Testis (tissue), 3 donors: ENCODE data around the gene NRG2. TPM values are rescaled to one million over a fixed set of nuclear protein-coding genes. Genes with fewer than 3 reads are reported as not detected.

Experiments used
- DNase-seq: peaks from one replicate; pipeline ENCODE4 v3.0.0-alpha.2; 2019
- H3K27ac ChIP-seq, 2 donors: fragments of 200-600 bp; sonication (generic); one replicate each; pipeline ENCODE4 v1.5.1; 2019
- H3K27me3 ChIP-seq: fragments of 200-600 bp; sonication (generic); one replicate; pipeline ENCODE4 v1.5.1; 2019
- H3K36me3 ChIP-seq: fragments of 200-600 bp; sonication (generic); one replicate; pipeline ENCODE4 v1.5.1; 2017; ENCODE audit warnings: low read depth; ENCODE audit errors: missing control alignments
- H3K4me1 ChIP-seq: fragments of 200-600 bp; sonication (generic); one replicate; pipeline ENCODE4 v1.5.1; 2019
- H3K4me3 ChIP-seq, 2 donors: fragments of 200-600 bp; sonication (generic); one replicate each; pipeline ENCODE4 v1.5.1; 2017 to 2019
- H3K9me3 ChIP-seq: fragments of 200-600 bp; sonication (generic); one replicate; pipeline ENCODE4 v1.5.1; 2017
- CTCF ChIP-seq, 3 experiments: fragments of 450-650 bp in 2 of 3; fragments of 200-600 bp in 1 of 3; sonication (generic) in 1 of 3; IDR thresholded peaks; one replicate each; pipeline ENCODE4 v1.5.1; 2016 to 2019; ENCODE audit warnings: antibody characterized with exemption in 3 of 3, mild to moderate bottlenecking in 2 of 3, moderate library complexity in 1 of 3
- POLR2A ChIP-seq: fragments of 450-650 bp; IDR thresholded peaks from one replicate; pipeline ENCODE4 v1.6.1; 2017; ENCODE audit warnings: antibody characterized with exemption, mild to moderate bottlenecking, moderate library complexity
- WGBS, 2 donors: methylation state at CpG; one replicate each; pipeline ENCODE4 v1.1.5; 2018; 5-methylcytosine and 5-hydroxymethylcytosine counted together
- intact Hi-C: fragments of 100-400 bp; cut with DNase I; formaldehyde crosslinking; loops from one replicate; pipeline ENCODE4 v1.15.1; 2023; ENCODE audit warnings: low total_unique reads
- polyA plus RNA-seq: library from polyadenylated mRNA; stranded (reverse); fragments of 350-450 nt; fragmentation: Illumina TruSeq; extraction: RNeasy Lipid Tissue Mini Kit (QIAGEN cat#74804); gene quantifications from one replicate; pipeline ENCODE4 v1.2.3, GENCODE V29; 2014; ENCODE audit warnings: low read depth, low replicate concordance; ENCODE audit not compliant: insufficient read depth
- total RNA-seq, 2 donors: library from RNA; depleted of rRNA; stranded (reverse); fragments of >200 nt; gene quantifications; one replicate each; pipeline ENCODE4 v1.2.3, GENCODE V29; 2016

Gene NRG2
- total and polyA plus RNA-seq, 3 donors from 2014 or later = 4.8 to 23.2 (median 13.0) TPM

GRCh38 chr5:139942243-139942642 lies 100.9 kb downstream of the NRG2 start:
- Histone ChIP-seq H3K9me3 (no peaks in the 10 kb centered on the region), H3K27me3 (no peaks in the 10 kb centered on the region), H3K4me1 (no peaks in the 10 kb centered on the region), H3K36me3 (no peaks in the 10 kb centered on the region), H3K27ac (no peak overlapping the region), H3K4me3 (no peak overlapping the region)
- intact Hi-C loops = no loop called here
- DNase-seq = no peak
- WGBS, 2 donors = 50 to 65% methylated on average over 1 of the region's 1 CpG
- no peak for TF ChIP-seq CTCF (IDR thresholded peaks at IDR 0.05)

DNA sequence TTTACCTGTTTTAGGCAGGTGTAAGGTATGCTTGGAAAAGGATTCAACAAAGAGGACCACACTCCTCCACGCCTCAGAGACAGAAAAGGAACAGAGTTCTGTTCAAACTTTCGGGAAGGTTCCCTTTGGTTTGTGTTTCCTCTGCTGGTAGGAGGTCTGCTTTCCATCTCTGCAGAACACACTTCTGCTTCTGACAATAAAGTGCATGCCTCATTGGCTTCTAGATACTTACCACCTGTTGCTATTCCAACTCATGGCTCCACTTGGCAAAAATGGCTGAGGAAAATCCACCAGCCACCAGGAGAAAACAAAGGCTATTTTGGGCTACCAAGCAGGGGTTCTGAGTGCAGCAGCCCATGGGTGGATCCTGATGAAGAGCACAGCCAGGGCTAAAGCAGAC lies 112.7 kb downstream of the NRG2 start:
- TF ChIP-seq POLR2A (no peak), CTCF (IDR thresholded peaks at IDR 0.05) (no peak)
- 84 to 94% methylated on average over 2 of the region's 2 CpGs for WGBS, 2 donors
- Histone ChIP-seq H3K36me3 (no peaks in the 10 kb centered on the region), H3K27me3 (no peaks in the 10 kb centered on the region), H3K27ac (no peak overlapping the region), H3K4me3 (no peak overlapping the region), H3K4me1 (no peaks in the 10 kb centered on the region), H3K9me3 (no peaks in the 10 kb centered on the region)
- intact Hi-C loops = no loop called here
- no peak for DNase-seq

GRCh38 chr5:139926797-139927503 lies 116.1 kb downstream of the NRG2 start:
- H3K4me3 ChIP-seq = no peak overlapping the region
- H3K27me3 ChIP-seq = no peaks in the 10 kb centered on the region
- no peaks in the 10 kb centered on the region for H3K9me3 ChIP-seq
- no peaks in the 10 kb centered on the region for H3K4me1 ChIP-seq
- intact Hi-C loops = no loop called here
- no peak for DNase-seq
- H3K27ac ChIP-seq = no peak overlapping the region
- H3K36me3 ChIP-seq = no peaks in the 10 kb centered on the region
- 91 to 97% methylated on average over 3 of the region's 3 CpGs for WGBS, 2 donors
- TF ChIP-seq CTCF (IDR thresholded peaks at IDR 0.05) (no peak), POLR2A (no peak)

DNA sequence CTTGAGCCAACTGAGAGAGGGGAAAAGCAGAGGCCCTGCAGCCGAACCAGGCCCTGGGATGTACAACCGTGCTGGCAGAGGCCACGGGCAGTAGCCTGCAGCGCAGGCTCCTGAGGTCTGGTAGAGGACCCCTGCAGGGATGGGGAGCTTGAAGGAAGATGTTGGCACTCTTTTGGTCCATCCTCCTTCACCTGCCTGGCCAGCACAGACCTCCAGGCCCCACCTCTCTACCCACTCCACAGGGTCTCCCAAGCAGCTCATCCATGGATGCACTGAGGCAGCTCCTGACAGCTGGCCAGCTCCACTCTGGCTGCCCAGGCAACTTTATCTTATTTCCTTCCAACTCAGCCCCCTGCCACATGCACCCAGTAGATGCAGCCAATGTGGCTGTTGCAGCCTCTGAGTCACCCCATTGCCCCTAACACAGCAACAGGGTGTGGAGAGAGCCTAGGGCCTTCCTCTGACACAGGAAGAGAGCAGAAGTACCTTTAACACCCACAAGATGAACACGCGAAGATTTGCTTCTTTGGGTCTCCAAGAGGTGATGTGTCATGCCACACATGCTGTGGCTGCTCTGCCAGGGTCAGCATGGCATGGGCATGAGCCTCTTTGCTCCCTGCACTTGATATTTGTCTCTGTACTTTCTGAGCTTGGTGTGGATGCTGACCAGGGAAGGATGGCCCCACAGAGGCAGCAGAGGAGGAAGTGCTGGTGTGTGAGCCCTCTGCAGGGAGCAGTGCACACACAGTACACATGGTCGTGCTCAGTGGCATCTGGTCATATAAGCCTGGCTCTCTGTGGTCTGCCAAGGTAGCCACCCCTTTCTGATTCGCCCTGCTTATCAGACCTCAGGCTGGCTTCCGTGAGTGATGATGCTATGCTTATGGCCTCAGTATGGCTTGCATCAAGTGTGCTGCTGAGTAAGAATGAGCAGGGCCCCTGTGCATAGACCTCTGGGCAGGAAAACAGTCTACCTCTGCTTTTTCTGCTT lies 117.2 kb downstream of the NRG2 start:
- Histone ChIP-seq H3K4me1 (no peaks in the 10 kb centered on the region), H3K4me3 (no peak overlapping the region), H3K9me3 (no peaks in the 10 kb centered on the region), H3K27ac (no peak overlapping the region), H3K27me3 (no peaks in the 10 kb centered on the region), H3K36me3 (no peaks in the 10 kb centered on the region)
- 86 to 90% methylated on average over 5 to 9 of the region's 9 CpGs for WGBS, 2 donors
- DNase-seq = no peak
- no peak for TF ChIP-seq CTCF (IDR thresholded peaks at IDR 0.05)
- TF ChIP-seq POLR2A = no peak
- intact Hi-C loops = no loop called here
